K562 (cell line): Measurements from ENCODE around the gene PPT1. TPM values are rescaled to one million over a fixed set of nuclear protein-coding genes. Genes with fewer than 3 reads are reported as not detected.

Experiments
- SMC3 ChIP-seq: conservative IDR thresholded peaks from 2 replicates; pipeline ENCODE4 v1.6.1; 2011; ENCODE audit warnings: low read depth, low read length, improper control_type of control experiment; ENCODE audit not compliant: insufficient read depth
- polyA plus RNA-seq, 8 experiments: library from polyadenylated mRNA; depleted of rRNA in 4 of 8; stranded (reverse) in 5 of 8; unstranded in 3 of 8; fragments of >200 nt; fragmentation: Nextera tagmentation in 2 of 8; fragmentation: Illumina TruSeq in 1 of 8; extraction: Ambion mirVana in 2 of 8; extraction: Trizol in 1 of 8; gene quantifications; 2 replicates each; pipeline versions ENCODE4 v1.2.1 to v1.2.3, GENCODE V29; 2011 to 2014; ENCODE audit warnings: inconsistent platforms in 1 of 8, missing spikeins in 1 of 8
- total RNA-seq, 7 experiments: library from RNA; depleted of rRNA in 6 of 7; stranded (reverse); fragments of >200 nt in 6 of 7; fragmentation: Illumina TruSeq in 2 of 7; extraction: Trizol in 2 of 7; gene quantifications; 2 replicates each; pipeline versions ENCODE4 v1.2.1 to v1.2.3, GENCODE V29; 2011 to 2021; ENCODE audit warnings: low replicate concordance in 1 of 7
- TF ChIP-seq, protein P1 (sequence below), 2 experiments: fragments of 450-650 bp; formaldehyde crosslinking in 1 of 2; IDR thresholded peaks; 2 replicates each; pipeline versions ENCODE4 v1.4.0 to v1.6.1; 2014 to 2020; ENCODE audit warnings: mild to moderate bottlenecking in 2 of 2, borderline replicate concordance in 1 of 2, low read depth in 1 of 2

Gene PPT1
- total and polyA plus RNA-seq, 9 of the 15 experiments (the other 6 are each of a cell fraction or from before 2014, with no cell fraction given) = 72.2 to 285 (median 143) TPM

DNA sequence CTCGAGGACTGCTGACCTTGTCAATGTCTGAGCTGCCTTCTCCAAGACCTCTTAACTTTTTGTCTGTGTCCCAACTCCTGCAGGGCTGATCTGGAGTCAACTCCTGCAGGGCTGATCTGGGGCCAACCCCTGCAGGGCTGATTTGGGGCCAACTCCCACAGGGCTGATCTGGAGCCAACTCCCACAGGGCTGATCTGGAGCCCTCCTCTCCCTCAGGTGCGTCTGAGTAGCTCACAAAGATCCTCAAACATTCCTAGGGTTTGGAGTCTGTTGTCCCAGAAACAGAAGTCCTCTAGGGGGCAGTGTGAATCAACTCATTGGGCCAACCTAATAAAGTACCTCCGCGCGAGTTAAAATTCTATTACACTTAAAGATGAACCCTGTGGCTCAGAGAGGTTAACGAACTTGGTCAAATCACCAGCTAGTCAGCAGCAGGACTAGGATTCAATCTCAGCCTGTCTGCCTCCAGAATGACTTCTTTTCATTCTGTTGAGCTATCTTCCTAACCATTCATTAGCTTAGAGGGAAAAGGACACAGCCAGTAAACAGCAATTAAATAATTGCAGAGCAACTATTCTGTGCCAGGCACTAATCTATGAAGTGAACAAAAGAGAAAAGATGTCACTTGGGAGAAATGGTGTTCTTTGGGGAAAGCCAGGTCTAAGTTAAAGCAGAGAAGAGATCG is 47.0 kb upstream of the PPT1 start (continued):
- TF ChIP-seq SMC3 = peak; percentile 75
- TF ChIP-seq, protein P1, sequence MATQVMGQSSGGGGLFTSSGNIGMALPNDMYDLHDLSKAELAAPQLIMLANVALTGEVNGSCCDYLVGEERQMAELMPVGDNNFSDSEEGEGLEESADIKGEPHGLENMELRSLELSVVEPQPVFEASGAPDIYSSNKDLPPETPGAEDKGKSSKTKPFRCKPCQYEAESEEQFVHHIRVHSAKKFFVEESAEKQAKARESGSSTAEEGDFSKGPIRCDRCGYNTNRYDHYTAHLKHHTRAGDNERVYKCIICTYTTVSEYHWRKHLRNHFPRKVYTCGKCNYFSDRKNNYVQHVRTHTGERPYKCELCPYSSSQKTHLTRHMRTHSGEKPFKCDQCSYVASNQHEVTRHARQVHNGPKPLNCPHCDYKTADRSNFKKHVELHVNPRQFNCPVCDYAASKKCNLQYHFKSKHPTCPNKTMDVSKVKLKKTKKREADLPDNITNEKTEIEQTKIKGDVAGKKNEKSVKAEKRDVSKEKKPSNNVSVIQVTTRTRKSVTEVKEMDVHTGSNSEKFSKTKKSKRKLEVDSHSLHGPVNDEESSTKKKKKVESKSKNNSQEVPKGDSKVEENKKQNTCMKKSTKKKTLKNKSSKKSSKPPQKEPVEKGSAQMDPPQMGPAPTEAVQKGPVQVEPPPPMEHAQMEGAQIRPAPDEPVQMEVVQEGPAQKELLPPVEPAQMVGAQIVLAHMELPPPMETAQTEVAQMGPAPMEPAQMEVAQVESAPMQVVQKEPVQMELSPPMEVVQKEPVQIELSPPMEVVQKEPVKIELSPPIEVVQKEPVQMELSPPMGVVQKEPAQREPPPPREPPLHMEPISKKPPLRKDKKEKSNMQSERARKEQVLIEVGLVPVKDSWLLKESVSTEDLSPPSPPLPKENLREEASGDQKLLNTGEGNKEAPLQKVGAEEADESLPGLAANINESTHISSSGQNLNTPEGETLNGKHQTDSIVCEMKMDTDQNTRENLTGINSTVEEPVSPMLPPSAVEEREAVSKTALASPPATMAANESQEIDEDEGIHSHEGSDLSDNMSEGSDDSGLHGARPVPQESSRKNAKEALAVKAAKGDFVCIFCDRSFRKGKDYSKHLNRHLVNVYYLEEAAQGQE (IDR thresholded peaks at IDR 0.05; ENCODE audit: borderline replicate concordance) = peak; percentile 82
- TF ChIP-seq, protein P1 (CRISPR knock-in tag; IDR thresholded peaks at IDR 0.05; ENCODE audit: low read depth) = no peak
